OCI-LY3 (cell line): Measurements from ENCODE around the gene MKX.

ENCODE experiments used
- EZH2phosphoT487 ChIP-seq: fragments of 200-600 bp; shearing (Covaris generic); IDR thresholded peaks from 2 replicates; pipeline ENCODE4 v1.6.1; 2018; ENCODE audit warnings: antibody characterized with exemption, mixed run types, low read depth
- TF ChIP-seq, protein P1 (sequence below): fragments of 200-600, 300-600 bp; sonication (generic); IDR thresholded peaks from 2 replicates; pipeline ENCODE4 v1.5.1; 2014; ENCODE audit warnings: antibody characterized with exemption, low read length, low read depth

DNA sequence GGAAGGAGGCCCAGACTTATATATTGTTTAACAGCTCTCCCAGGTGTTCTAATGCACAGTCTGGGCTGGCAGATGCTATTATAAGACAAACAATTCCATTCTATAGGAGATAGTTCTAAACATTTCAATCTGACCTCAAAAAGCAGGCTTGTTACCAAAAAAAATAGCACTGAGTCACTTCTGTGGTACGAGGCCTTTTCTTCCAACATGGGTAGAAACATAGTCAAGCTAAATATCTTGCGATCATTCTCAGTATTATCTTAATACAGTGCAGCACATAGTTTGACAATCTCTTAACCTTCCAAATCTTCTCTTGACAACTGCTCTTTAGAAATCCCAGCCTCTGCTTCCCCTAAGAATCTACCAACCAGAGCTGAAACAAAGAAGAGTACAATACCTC lies 46.6 kb upstream of the MKX start:
- TF ChIP-seq, protein P1, sequence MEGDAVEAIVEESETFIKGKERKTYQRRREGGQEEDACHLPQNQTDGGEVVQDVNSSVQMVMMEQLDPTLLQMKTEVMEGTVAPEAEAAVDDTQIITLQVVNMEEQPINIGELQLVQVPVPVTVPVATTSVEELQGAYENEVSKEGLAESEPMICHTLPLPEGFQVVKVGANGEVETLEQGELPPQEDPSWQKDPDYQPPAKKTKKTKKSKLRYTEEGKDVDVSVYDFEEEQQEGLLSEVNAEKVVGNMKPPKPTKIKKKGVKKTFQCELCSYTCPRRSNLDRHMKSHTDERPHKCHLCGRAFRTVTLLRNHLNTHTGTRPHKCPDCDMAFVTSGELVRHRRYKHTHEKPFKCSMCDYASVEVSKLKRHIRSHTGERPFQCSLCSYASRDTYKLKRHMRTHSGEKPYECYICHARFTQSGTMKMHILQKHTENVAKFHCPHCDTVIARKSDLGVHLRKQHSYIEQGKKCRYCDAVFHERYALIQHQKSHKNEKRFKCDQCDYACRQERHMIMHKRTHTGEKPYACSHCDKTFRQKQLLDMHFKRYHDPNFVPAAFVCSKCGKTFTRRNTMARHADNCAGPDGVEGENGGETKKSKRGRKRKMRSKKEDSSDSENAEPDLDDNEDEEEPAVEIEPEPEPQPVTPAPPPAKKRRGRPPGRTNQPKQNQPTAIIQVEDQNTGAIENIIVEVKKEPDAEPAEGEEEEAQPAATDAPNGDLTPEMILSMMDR, result no peak
- TF ChIP-seq EZH2phosphoT487, result no peak
